Panc1 (cell line): ENCODE measurements around the gene AKAP9. TPM values are rescaled to one million over a fixed set of nuclear protein-coding genes. Genes with fewer than 3 reads are reported as not detected.

Experiments used
- ATAC-seq: fragments of 200-7000 bp; cut with Tn5 transposase; 2 replicates; pipeline ENCODE4 v1.9.1; 2020; ENCODE audit warnings: mild to moderate bottlenecking, moderate library complexity
- BruUV-seq: library from RNA; stranded (reverse); fragments of 400-500 nt; replicated peaks from 2 replicates; lab custom pipeline; 2021; lab: Mats Ljungman, UMichigan
- CTCF ChIA-PET: fragments of 300-600 bp; sonication (Branson Sonifier 250); formaldehyde crosslinking; loops from one replicate; lab custom pipeline; 2022; ENCODE audit warnings: antibody characterized with exemption; lab: Charles Lee
- POLR2A ChIA-PET: fragments of 300-600 bp; sonication (Branson Sonifier 250); formaldehyde crosslinking; loops from one replicate; lab custom pipeline; 2022; ENCODE audit warnings: antibody characterized with exemption; lab: Charles Lee
- DNase-seq: peaks from one replicate; pipeline ENCODE4 v3.0.0-alpha.2; 2010; ENCODE audit warnings: low read depth, low spot score
- H3K27ac ChIP-seq: 2 replicates; pipeline ENCODE4 v1.5.1; 2011; ENCODE audit warnings: mild to moderate bottlenecking, low read length, inconsistent platforms
- H3K27me3 ChIP-seq: fragments of 200-500 bp; sonication (Bioruptor generic); 2 replicates; pipeline ENCODE4 v1.6.0; 2014; ENCODE audit warnings: low read length, inconsistent platforms; ENCODE audit not compliant: control insufficient read depth, insufficient read depth
- H3K36me3 ChIP-seq: fragments of 200-500 bp; sonication (Bioruptor generic); 2 replicates; pipeline ENCODE4 v1.5.1; 2014; ENCODE audit warnings: inconsistent platforms, mild to moderate bottlenecking, low read length, moderate library complexity; ENCODE audit not compliant: control insufficient read depth, insufficient read depth
- H3K4me1 ChIP-seq: 2 replicates; pipeline ENCODE4 v1.5.1; 2011; ENCODE audit warnings: inconsistent platforms, mild to moderate bottlenecking, low read length, moderate library complexity; ENCODE audit not compliant: control insufficient read depth, insufficient read depth
- H3K4me3 ChIP-seq, 2 experiments: 2 replicates each; pipeline ENCODE4 v1.5.1; 2011 to 2012; ENCODE audit warnings: low read depth in 2 of 2, low read length in 2 of 2, mild to moderate bottlenecking in 2 of 2, inconsistent platforms in 1 of 2, moderate library complexity in 1 of 2
- H3K9me3 ChIP-seq: fragments of 200-500 bp; sonication (Bioruptor generic); 2 replicates; pipeline ENCODE4 v1.5.1; 2014; ENCODE audit warnings: low read depth, mild to moderate bottlenecking, inconsistent platforms, low read length, moderate library complexity; ENCODE audit not compliant: control insufficient read depth, insufficient read depth
- POLR2AphosphoS5 ChIP-seq: IDR thresholded peaks from 2 replicates; pipeline ENCODE4 v1.6.1; 2012; ENCODE audit warnings: mild to moderate bottlenecking, low read depth, low read length, moderate library complexity
- SIN3A ChIP-seq: IDR thresholded peaks from 2 replicates; pipeline ENCODE4 v1.6.1; 2012; ENCODE audit warnings: low read depth, mild to moderate bottlenecking, low read length, moderate library complexity, borderline replicate concordance; ENCODE audit not compliant: insufficient read depth
- TCF7L2 ChIP-seq: IDR thresholded peaks from 2 replicates; pipeline ENCODE4 v1.6.1; 2011; ENCODE audit warnings: mild to moderate bottlenecking, low read depth, low read length, inconsistent platforms
- in situ Hi-C: cut with HindIII; loops from 2 replicates; pipeline ENCODE4 v1.10.0; 2016; ENCODE audit warnings: low sequenced_read_pairs, low pct_unique_long_range_greater_than_20kb
- intact Hi-C: fragments of 100-400 bp; cut with micrococcal nuclease; formaldehyde crosslinking; loops from one replicate; pipeline ENCODE4 v1.10.0; 2022; ENCODE audit not compliant: unreplicated experiment
- total RNA-seq: library from RNA; stranded (reverse); gene quantifications from one replicate; pipeline ENCODE4 v1.2.1, GENCODE V29; 2021; ENCODE audit not compliant: unreplicated experiment
- TF ChIP-seq, protein P1 (sequence below), 2 experiments: IDR thresholded peaks; 2 replicates each; pipeline ENCODE4 v1.6.1; 2011 to 2012; ENCODE audit warnings: low read depth in 2 of 2, control low read depth in 1 of 2, low read length in 1 of 2, mild to moderate bottlenecking in 1 of 2, moderate library complexity in 1 of 2; ENCODE audit not compliant: insufficient read depth in 1 of 2
- TF ChIP-seq, protein P2 (sequence below): fragments of 450-650 bp; IDR thresholded peaks from 2 replicates; pipeline ENCODE4 v1.5.1; 2017; ENCODE audit warnings: mild to moderate bottlenecking

AKAP9 gene
- total RNA-seq, 1 experiment from 2014 or later = 31.6 TPM

DNA sequence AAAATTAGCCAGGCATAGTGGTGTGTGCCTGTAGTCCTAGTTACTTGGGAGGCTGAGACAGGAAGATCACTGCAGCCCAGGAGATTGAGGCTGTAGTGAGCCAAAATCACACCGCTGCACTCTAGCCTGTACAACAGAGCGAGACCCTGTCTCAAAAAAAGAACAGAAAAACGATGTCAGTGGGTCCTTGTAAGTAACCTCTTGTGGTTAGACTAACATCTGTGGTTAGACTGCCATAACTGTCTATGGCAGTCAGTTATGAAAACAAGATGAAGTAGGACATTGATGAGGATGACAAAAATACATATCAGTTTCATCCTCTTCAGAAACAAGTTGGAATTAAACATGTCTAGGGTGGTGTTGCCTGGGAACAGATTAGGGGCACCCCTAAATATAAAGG is 53.3 kb downstream of the AKAP9 start:
- in situ Hi-C loops = no loop called here
- Histone ChIP-seq H3K27me3 (no peaks in the 10 kb centered on the region), H3K4me3 (no peak overlapping the region), H3K4me1 (no peaks in the 10 kb centered on the region), H3K27ac (no peak overlapping the region), H3K36me3 (no peaks in the 10 kb centered on the region; the same call in none of the 2 replicates), H3K9me3 (no peaks in the 10 kb centered on the region)
- intact Hi-C loops = no loop called here
- no peak for DNase-seq
- CTCF ChIA-PET = no interaction called here
- BruUV-seq = no TSS peak
- POLR2A ChIA-PET = no interaction called here
- ATAC-seq = no peak
- TF ChIP-seq TCF7L2 (no peak), SIN3A (no peak), POLR2AphosphoS5 (no peak)
- TF ChIP-seq, protein P1, sequence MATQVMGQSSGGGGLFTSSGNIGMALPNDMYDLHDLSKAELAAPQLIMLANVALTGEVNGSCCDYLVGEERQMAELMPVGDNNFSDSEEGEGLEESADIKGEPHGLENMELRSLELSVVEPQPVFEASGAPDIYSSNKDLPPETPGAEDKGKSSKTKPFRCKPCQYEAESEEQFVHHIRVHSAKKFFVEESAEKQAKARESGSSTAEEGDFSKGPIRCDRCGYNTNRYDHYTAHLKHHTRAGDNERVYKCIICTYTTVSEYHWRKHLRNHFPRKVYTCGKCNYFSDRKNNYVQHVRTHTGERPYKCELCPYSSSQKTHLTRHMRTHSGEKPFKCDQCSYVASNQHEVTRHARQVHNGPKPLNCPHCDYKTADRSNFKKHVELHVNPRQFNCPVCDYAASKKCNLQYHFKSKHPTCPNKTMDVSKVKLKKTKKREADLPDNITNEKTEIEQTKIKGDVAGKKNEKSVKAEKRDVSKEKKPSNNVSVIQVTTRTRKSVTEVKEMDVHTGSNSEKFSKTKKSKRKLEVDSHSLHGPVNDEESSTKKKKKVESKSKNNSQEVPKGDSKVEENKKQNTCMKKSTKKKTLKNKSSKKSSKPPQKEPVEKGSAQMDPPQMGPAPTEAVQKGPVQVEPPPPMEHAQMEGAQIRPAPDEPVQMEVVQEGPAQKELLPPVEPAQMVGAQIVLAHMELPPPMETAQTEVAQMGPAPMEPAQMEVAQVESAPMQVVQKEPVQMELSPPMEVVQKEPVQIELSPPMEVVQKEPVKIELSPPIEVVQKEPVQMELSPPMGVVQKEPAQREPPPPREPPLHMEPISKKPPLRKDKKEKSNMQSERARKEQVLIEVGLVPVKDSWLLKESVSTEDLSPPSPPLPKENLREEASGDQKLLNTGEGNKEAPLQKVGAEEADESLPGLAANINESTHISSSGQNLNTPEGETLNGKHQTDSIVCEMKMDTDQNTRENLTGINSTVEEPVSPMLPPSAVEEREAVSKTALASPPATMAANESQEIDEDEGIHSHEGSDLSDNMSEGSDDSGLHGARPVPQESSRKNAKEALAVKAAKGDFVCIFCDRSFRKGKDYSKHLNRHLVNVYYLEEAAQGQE (IDR thresholded peaks at IDR 0.05; ENCODE audit: insufficient read depth in 1 of 2, low read depth in 2 of 2, low read length in 1 of 2) = no peak
- TF ChIP-seq, protein P2, sequence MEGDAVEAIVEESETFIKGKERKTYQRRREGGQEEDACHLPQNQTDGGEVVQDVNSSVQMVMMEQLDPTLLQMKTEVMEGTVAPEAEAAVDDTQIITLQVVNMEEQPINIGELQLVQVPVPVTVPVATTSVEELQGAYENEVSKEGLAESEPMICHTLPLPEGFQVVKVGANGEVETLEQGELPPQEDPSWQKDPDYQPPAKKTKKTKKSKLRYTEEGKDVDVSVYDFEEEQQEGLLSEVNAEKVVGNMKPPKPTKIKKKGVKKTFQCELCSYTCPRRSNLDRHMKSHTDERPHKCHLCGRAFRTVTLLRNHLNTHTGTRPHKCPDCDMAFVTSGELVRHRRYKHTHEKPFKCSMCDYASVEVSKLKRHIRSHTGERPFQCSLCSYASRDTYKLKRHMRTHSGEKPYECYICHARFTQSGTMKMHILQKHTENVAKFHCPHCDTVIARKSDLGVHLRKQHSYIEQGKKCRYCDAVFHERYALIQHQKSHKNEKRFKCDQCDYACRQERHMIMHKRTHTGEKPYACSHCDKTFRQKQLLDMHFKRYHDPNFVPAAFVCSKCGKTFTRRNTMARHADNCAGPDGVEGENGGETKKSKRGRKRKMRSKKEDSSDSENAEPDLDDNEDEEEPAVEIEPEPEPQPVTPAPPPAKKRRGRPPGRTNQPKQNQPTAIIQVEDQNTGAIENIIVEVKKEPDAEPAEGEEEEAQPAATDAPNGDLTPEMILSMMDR = no peak

DNA sequence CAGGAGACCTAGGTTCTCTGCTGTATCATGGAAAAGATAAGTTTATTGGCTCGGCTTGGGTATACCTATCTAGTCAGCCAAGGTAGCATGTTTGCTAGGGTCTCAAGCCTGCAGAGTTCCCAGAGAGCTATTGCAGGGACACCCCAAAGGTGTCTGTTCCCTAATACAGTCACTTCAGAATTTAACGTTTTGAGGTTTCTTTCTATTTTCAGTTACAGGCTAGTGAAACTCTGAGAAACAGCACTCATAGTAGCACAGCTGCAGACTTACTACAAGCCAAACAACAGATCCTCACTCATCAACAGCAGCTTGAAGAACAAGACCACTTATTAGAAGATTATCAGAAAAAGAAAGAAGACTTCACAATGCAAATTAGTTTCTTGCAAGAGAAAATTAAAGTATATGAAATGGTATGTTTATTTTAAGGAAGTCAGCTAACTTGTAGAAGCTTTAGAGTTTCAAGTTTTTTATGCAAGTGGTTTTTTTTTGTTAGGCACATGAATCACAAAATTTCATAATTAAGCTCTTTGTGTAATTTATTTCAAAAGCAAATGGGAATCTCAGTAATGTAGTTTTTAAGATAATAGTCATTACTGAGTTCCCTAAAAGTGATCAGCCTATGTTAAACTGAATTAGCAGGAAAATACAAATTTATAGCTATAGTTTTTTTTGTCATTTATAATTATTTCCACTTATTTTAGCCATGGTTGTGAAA is 54.9 kb downstream of the AKAP9 start:
- Histone ChIP-seq H3K36me3 (no peaks in the 10 kb centered on the region; the same call in none of the 2 replicates), H3K27me3 (no peaks in the 10 kb centered on the region), H3K9me3 (no peaks in the 10 kb centered on the region), H3K4me3 (no peak overlapping the region), H3K27ac (no peak overlapping the region), H3K4me1 (no peaks in the 10 kb centered on the region)
- DNase-seq (no peak), ATAC-seq (no peak)
- ChIA-PET CTCF (no interaction called here), POLR2A (no interaction called here)
- BruUV-seq = no TSS peak
- in situ Hi-C loops = no loop called here
- intact Hi-C loops = no loop called here
- TF ChIP-seq, protein P2 = no peak
- TF ChIP-seq, protein P1 (IDR thresholded peaks at IDR 0.05; ENCODE audit: insufficient read depth in 1 of 2, low read depth in 2 of 2, low read length in 1 of 2) = no peak
- TF ChIP-seq TCF7L2 = no peak
- TF ChIP-seq SIN3A = no peak
- no peak for TF ChIP-seq POLR2AphosphoS5
